H1 (cell line): ENCODE data around the gene CDH12. TPM values are rescaled to one million over a fixed set of nuclear protein-coding genes. Genes with fewer than 3 reads are reported as not detected.

ENCODE experiments used
- BACH1 ChIP-seq: IDR thresholded peaks from 2 replicates; pipeline ENCODE4 v1.6.1; 2012; ENCODE audit warnings: low read length, improper control_type of control experiment
- RNF2 ChIP-seq: fragments of 200-900, 300-1000 bp; sonication (generic); IDR thresholded peaks from 2 replicates; pipeline ENCODE4 v1.7.1; 2016; ENCODE audit warnings: borderline replicate concordance, low read depth, mild to moderate bottlenecking, antibody characterized with exemption, low read length; ENCODE audit not compliant: poor library complexity, severe bottlenecking; ENCODE audit errors: missing control alignments
- polyA plus RNA-seq, 7 experiments: library from polyadenylated mRNA; depleted of rRNA in 3 of 7; stranded (reverse) in 5 of 7; unstranded in 2 of 7; fragments of >200 nt in 5 of 7; fragments of 200-250 nt in 2 of 7; gene quantifications; 1 replicate in 5 of 7; 2 replicates in 1 of 7; 4 replicates in 1 of 7; pipeline versions ENCODE4 v1.2.1 to v1.2.3, GENCODE V29; 2011 to 2013; ENCODE audit warnings: missing spikeins in 2 of 7, mixed read lengths in 2 of 7
- total RNA-seq: library from RNA; stranded (reverse); fragmentation: NEBNext Ultra II Directional; extraction: Animal tissue kit (Norgen Biotek cat#: 25700); gene quantifications from 2 replicates; pipeline ENCODE4 v1.2.1, GENCODE V29; 2021

CDH12 gene
- total and polyA plus RNA-seq, 2 of the 8 experiments (the other 6 are each of a cell fraction or from before 2014, with no cell fraction given): 0.03 TPM; not detected in 1

GRCh38 chr5:22728610-22729009 lies 124.5 kb downstream of the CDH12 start (continued):
- TF ChIP-seq BACH1: no peak
- TF ChIP-seq RNF2: no peak
